Common myeloid progenitor, CD34-positive (primary cell): ENCODE data around the gene JMJD8.

ENCODE experiments used
- CTCF ChIA-PET: fragments of 350-600 bp; sonication (Branson Sonifier 250); formaldehyde crosslinking; loops from one replicate; lab custom pipeline; 2021; ENCODE audit warnings: antibody characterized with exemption; lab: Charles Lee
- POLR2A ChIA-PET: fragments of 350-600 bp; sonication (Branson Sonifier 250); formaldehyde crosslinking; loops from one replicate; lab custom pipeline; 2021; ENCODE audit warnings: antibody characterized with exemption; lab: Charles Lee
- DNase-seq, 3 donors: peaks; one replicate each; pipeline versions ENCODE4 v3.0.0 to v3.0.0-alpha.2; 2013
- H3K27ac ChIP-seq, 2 experiments: 1 replicate in 1 of 2; 2 replicates in 1 of 2; pipeline ENCODE4 v1.7.0; 2013; ENCODE audit warnings: inconsistent platforms in 2 of 2, low read length in 2 of 2, mild to moderate bottlenecking in 2 of 2, low read depth in 1 of 2, moderate library complexity in 1 of 2; ENCODE audit not compliant: severe bottlenecking in 2 of 2, insufficient read depth in 1 of 2, poor library complexity in 1 of 2
- H3K27me3 ChIP-seq, 5 experiments: replicated peaks in 2 of 5; 1 replicate in 3 of 5; 2 replicates in 2 of 5; pipeline versions ENCODE4 v1.6.1 to v1.7.0; 2013; ENCODE audit warnings: low read length in 4 of 5, mild to moderate bottlenecking in 2 of 5, moderate library complexity in 2 of 5, inconsistent platforms in 1 of 5; ENCODE audit not compliant: insufficient read depth in 5 of 5, control insufficient read depth in 4 of 5
- H3K36me3 ChIP-seq, 4 experiments: 1 replicate in 2 of 4; 2 replicates in 2 of 4; pipeline versions ENCODE4 v1.6.1 to v1.7.0; 2013; ENCODE audit warnings: low read length in 3 of 4, control low read depth in 1 of 4, mild to moderate bottlenecking in 1 of 4; ENCODE audit not compliant: control insufficient read depth in 4 of 4, insufficient read depth in 4 of 4
- H3K4me1 ChIP-seq, 4 experiments: 1 replicate in 3 of 4; 2 replicates in 1 of 4; pipeline versions ENCODE4 v1.6.1 to v1.7.1; 2013; ENCODE audit warnings: low read length in 3 of 4, mild to moderate bottlenecking in 3 of 4, control low read depth in 1 of 4, inconsistent platforms in 1 of 4, moderate library complexity in 1 of 4; ENCODE audit not compliant: control insufficient read depth in 4 of 4, insufficient read depth in 4 of 4; ENCODE audit errors: control extremely low read depth in 1 of 4
- H3K4me3 ChIP-seq, 7 experiments: 1 replicate in 4 of 7; 2 replicates in 3 of 7; pipeline versions ENCODE4 v1.5.1 to v1.7.0; 2013; ENCODE audit warnings: mild to moderate bottlenecking in 7 of 7, low read length in 6 of 7, moderate library complexity in 6 of 7, inconsistent platforms in 2 of 7, low read depth in 2 of 7, control low read depth in 1 of 7; ENCODE audit not compliant: insufficient read depth in 4 of 7, control insufficient read depth in 1 of 7; ENCODE audit errors: extremely low read depth in 1 of 7
- H3K9me3 ChIP-seq, 5 experiments: 1 replicate in 4 of 5; 2 replicates in 1 of 5; pipeline versions ENCODE4 v1.6.1 to v1.7.1; 2013; ENCODE audit warnings: low read length in 4 of 5, mild to moderate bottlenecking in 2 of 5, inconsistent platforms in 1 of 5, low read depth in 1 of 5, moderate library complexity in 1 of 5; ENCODE audit not compliant: control insufficient read depth in 4 of 5, insufficient read depth in 2 of 5; ENCODE audit errors: control extremely low read depth in 1 of 5
- WGBS: methylation state at CpG from one replicate; pipeline ENCODE4 v1.1.5; 2013; ENCODE audit not compliant: insufficient coverage; 5-methylcytosine and 5-hydroxymethylcytosine counted together

JMJD8 gene

GRCh38 chr16:721765-722540 lies 37.8 kb upstream of the JMJD8 start:
- DNase-seq = peak in 1 of 3 donors; percentile 49
- H3K27ac ChIP-seq = no peak overlapping the region
- peaks cover 0 to 45% (median 35%) of the 10 kb centered on the region in 4 experiments for H3K4me1 ChIP-seq
- CTCF ChIA-PET = interaction anchor here (1.0 to 4.3 kb wide), 7 partner anchors 8 to 64 kb away, joined by 3 to 23 read pairs (median 3); partner anchors contain the start of gene CIAO3
- H3K4me3 ChIP-seq = peak overlapping the region in 5 of 7 experiments; percentile 32 to 83 (median 82)
- WGBS = 88% methylated on average over 38 of the region's 51 CpGs
- peaks cover 0 to 6% (median 0%) of the 10 kb centered on the region in 4 experiments for H3K36me3 ChIP-seq
- H3K9me3 ChIP-seq = no peaks in the 10 kb centered on the region
- H3K27me3 ChIP-seq = peaks cover 0 to 17% (median 0%) of the 10 kb centered on the region in 5 experiments
- POLR2A ChIA-PET = interaction anchor here (0.6 kb wide), 1 partner anchor 67 kb away, joined by 6 read pairs; the partner anchor contains the start of gene CHTF18

- WGBS = 15% methylated on average over 96 of the region's 106 CpGs
- Histone ChIP-seq H3K9me3 (no peaks in the 10 kb centered on the region), H3K4me3 (peak within 1 kb of the TSS; percentile 52 to 83 (median 76)), H3K27me3 (peaks cover 0 to 20% (median 6%) of the 10 kb centered on the region in 5 experiments), H3K4me1 (peaks cover 0 to 45% (median 31%) of the 10 kb centered on the region in 4 experiments), H3K27ac (peak within 1 kb of the TSS in 1 of 2 experiments; percentile 49), H3K36me3 (peaks cover 0 to 6% (median 0%) of the 10 kb centered on the region in 4 experiments)
- ChIA-PET CTCF (interaction anchor here (0.7 to 4.3 kb wide), 8 partner anchors 9 to 67 kb away, joined by 3 to 23 read pairs (median 4); partner anchors contain the start of genes CHTF18, CIAO3 and RPUSD1), POLR2A (no interaction called here)
- DNase-seq = peak; percentile 80 to 92 (median 90)
Measured at GRCh38 chr16:720990-721764, 37.0 kb upstream of the JMJD8 start, which contains the start of gene ANTKMT. Gene ANTKMT (plus strand): TSS chr16:721146. CDS start chr16:721275, 129 bp downstream.

- peak in 2 of 3 donors; percentile 68 to 69 for DNase-seq
- peak overlapping the region; percentile 52 to 83 (median 76) for H3K4me3 ChIP-seq
- H3K4me1 ChIP-seq = peaks cover 0 to 51% (median 37%) of the 10 kb centered on the region in 4 experiments
- WGBS = under 1% methylated on average over 36 of the region's 38 CpGs
- H3K27me3 ChIP-seq = peaks cover 0 to 22% (median 6%) of the 10 kb centered on the region in 5 experiments
- POLR2A ChIA-PET = no interaction called here
- H3K36me3 ChIP-seq = peaks cover 0 to 6% (median 0%) of the 10 kb centered on the region in 4 experiments
- no peaks in the 10 kb centered on the region for H3K9me3 ChIP-seq
- peak overlapping the region in 1 of 2 experiments; percentile 49 for H3K27ac ChIP-seq
- CTCF ChIA-PET = interaction anchor here (0.9 to 4.3 kb wide), 8 partner anchors 9 to 68 kb away, joined by 3 to 23 read pairs (median 4); partner anchors contain the start of genes CHTF18 and RPUSD1
Measured at GRCh38 chr16:720447-720989, 36.4 kb upstream of the JMJD8 start.

GRCh38 chr16:719815-720446 lies 35.8 kb upstream of the JMJD8 start:
- ChIA-PET CTCF (interaction anchor here (0.9 to 4.3 kb wide), 10 partner anchors 9 to 68 kb away, joined by 3 to 23 read pairs (median 4); partner anchors contain the start of genes CHTF18 and RPUSD1), POLR2A (interaction anchor here (0.6 kb wide), 1 partner anchor 322 kb away, joined by 5 read pairs; no protein-coding TSS in a partner anchor)
- peaks cover 0 to 55% (median 41%) of the 10 kb centered on the region in 4 experiments for H3K4me1 ChIP-seq
- H3K27me3 ChIP-seq = peaks cover 0 to 26% (median 6%) of the 10 kb centered on the region in 5 experiments
- H3K36me3 ChIP-seq = peaks cover 0 to 6% (median 0%) of the 10 kb centered on the region in 4 experiments
- 17% methylated on average over 12 of the region's 16 CpGs for WGBS
- H3K9me3 ChIP-seq = no peaks in the 10 kb centered on the region
- peak overlapping the region in 1 of 2 experiments; percentile 49 for H3K27ac ChIP-seq
- peak in 1 of 3 donors; percentile 41 for DNase-seq
- peak overlapping the region; percentile 52 to 83 (median 76) for H3K4me3 ChIP-seq

GRCh38 chr16:718922-719321 lies 34.8 kb upstream of the JMJD8 start:
- H3K4me3 ChIP-seq = no peak overlapping the region
- 92% methylated on average over 6 of the region's 6 CpGs for WGBS
- ChIA-PET CTCF (interaction anchor here (0.9 to 4.3 kb wide), 7 partner anchors 8 to 69 kb away, joined by 3 to 23 read pairs (median 4); partner anchors contain the start of genes CHTF18 and RPUSD1), POLR2A (interaction anchor here (0.6 kb wide), 1 partner anchor 321 kb away, joined by 5 read pairs; no protein-coding TSS in a partner anchor)
- H3K27ac ChIP-seq = no peak overlapping the region
- peaks cover 0 to 6% (median 0%) of the 10 kb centered on the region in 4 experiments for H3K36me3 ChIP-seq
- H3K9me3 ChIP-seq = no peaks in the 10 kb centered on the region
- H3K27me3 ChIP-seq = peaks cover 0 to 32% (median 6%) of the 10 kb centered on the region in 5 experiments
- DNase-seq = no peak
- peaks cover 0 to 59% (median 50%) of the 10 kb centered on the region in 4 experiments for H3K4me1 ChIP-seq

GRCh38 chr16:718389-718788 lies 34.3 kb upstream of the JMJD8 start:
- ChIA-PET POLR2A (no interaction called here), CTCF (interaction anchor here (1.8 to 3.4 kb wide), 2 partner anchors 26 to 30 kb away, joined by 5 to 15 read pairs; no protein-coding TSS in a partner anchor)
- H3K9me3 ChIP-seq = no peaks in the 10 kb centered on the region
- no peak overlapping the region for H3K4me3 ChIP-seq
- WGBS = 93% methylated on average over 9 of the region's 9 CpGs
- H3K4me1 ChIP-seq = peaks cover 0 to 59% (median 51%) of the 10 kb centered on the region in 4 experiments
- no peak for DNase-seq
- no peak overlapping the region for H3K27ac ChIP-seq
- H3K27me3 ChIP-seq = peaks cover 0 to 37% (median 6%) of the 10 kb centered on the region in 5 experiments
- peaks cover 0 to 6% (median 0%) of the 10 kb centered on the region in 4 experiments for H3K36me3 ChIP-seq
